SU-DHL-6 (cell line): ENCODE data around the gene SLC7A9.

Experiments
- EZH2phosphoT487 ChIP-seq: fragments of 200-600 bp; sonication (generic), shearing (Covaris generic); conservative IDR thresholded peaks from 2 replicates; pipeline ENCODE4 v1.6.1; 2018; ENCODE audit warnings: mild to moderate bottlenecking, antibody characterized with exemption, low read length, moderate library complexity, mixed read lengths
- TF ChIP-seq, protein P1 (sequence below): fragments of 200-600 bp; sonication (generic); IDR thresholded peaks from one replicate; pipeline ENCODE4 v1.5.1; 2017; ENCODE audit warnings: antibody characterized with exemption, mild to moderate bottlenecking, low read length, moderate library complexity; ENCODE audit not compliant: insufficient read depth, poor library complexity, severe bottlenecking

DNA sequence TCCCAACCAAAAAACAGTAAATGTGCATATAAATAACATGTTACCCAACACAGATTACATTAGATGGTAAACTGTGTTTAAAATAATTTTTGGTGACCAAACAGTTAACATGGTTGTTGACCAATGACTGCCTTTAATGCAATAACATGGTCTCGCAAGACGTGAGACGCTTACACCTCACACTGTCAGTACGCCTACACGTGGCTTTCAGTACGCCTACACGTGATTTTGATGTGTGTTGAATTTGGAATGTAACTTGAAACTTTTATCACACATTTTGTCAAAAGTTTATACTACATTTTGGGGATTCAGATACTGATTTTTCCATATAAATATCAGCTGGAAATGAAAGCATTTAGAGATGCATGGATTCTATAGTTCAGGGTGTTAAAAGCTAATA is 32.0 kb downstream of the SLC7A9 start:
- TF ChIP-seq EZH2phosphoT487: no peak
- TF ChIP-seq, protein P1, sequence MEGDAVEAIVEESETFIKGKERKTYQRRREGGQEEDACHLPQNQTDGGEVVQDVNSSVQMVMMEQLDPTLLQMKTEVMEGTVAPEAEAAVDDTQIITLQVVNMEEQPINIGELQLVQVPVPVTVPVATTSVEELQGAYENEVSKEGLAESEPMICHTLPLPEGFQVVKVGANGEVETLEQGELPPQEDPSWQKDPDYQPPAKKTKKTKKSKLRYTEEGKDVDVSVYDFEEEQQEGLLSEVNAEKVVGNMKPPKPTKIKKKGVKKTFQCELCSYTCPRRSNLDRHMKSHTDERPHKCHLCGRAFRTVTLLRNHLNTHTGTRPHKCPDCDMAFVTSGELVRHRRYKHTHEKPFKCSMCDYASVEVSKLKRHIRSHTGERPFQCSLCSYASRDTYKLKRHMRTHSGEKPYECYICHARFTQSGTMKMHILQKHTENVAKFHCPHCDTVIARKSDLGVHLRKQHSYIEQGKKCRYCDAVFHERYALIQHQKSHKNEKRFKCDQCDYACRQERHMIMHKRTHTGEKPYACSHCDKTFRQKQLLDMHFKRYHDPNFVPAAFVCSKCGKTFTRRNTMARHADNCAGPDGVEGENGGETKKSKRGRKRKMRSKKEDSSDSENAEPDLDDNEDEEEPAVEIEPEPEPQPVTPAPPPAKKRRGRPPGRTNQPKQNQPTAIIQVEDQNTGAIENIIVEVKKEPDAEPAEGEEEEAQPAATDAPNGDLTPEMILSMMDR: no peak
